NCI-H2227 (cell line): ENCODE measurements around the gene NLGN4X.

ENCODE experiments used
- DNase-seq: peaks from one replicate; lab custom pipeline; 2025; ENCODE audit not compliant: unreplicated experiment; lab: John Stamatoyannopoulos, UW

The NLGN4X gene

GRCh38 chrX:6228720-6229119 is at the start of gene NLGN4X:
TSS of gene NLGN4X (minus strand) at chrX:6228867. CDS start at chrX:6151466, 77,401 bp downstream.
- no peak for DNase-seq

- DNase-seq = no peak
Measured at GRCh38 chrX:6266041-6266440, 37.4 kb upstream of the NLGN4X start.

- no peak for DNase-seq
Measured at GRCh38 chrX:6262959-6263358, 34.3 kb upstream of the NLGN4X start.

GRCh38 chrX:6257025-6257424 is 28.4 kb upstream of the NLGN4X start:
- no peak for DNase-seq

GRCh38 chrX:6244666-6245065 is 16.0 kb upstream of the NLGN4X start:
- DNase-seq = no peak

GRCh38 chrX:6238576-6238975 is 9.9 kb upstream of the NLGN4X start:
- no peak for DNase-seq

- no peak for DNase-seq
Measured at GRCh38 chrX:6227935-6228334, 732 bp downstream of the NLGN4X start.

GRCh38 chrX:6227453-6227835 is 1.2 kb downstream of the NLGN4X start:
- no peak for DNase-seq

GRCh38 chrX:6226596-6227452 is 1.8 kb downstream of the NLGN4X start:
- no peak for DNase-seq

- DNase-seq = no peak
Measured at GRCh38 chrX:6225911-6226595, 2.6 kb downstream of the NLGN4X start.

- DNase-seq = no peak
Measured at GRCh38 chrX:6225288-6225910, 3.3 kb downstream of the NLGN4X start.

- DNase-seq = no peak
Measured at GRCh38 chrX:6223516-6223915, 5.2 kb downstream of the NLGN4X start.

GRCh38 chrX:6210230-6210629 is 18.4 kb downstream of the NLGN4X start:
- no peak for DNase-seq

- no peak for DNase-seq
Measured at GRCh38 chrX:6203462-6204215, 25.0 kb downstream of the NLGN4X start.

GRCh38 chrX:6199486-6199885 is 29.2 kb downstream of the NLGN4X start:
- no peak for DNase-seq

GRCh38 chrX:6187256-6187655 is 41.4 kb downstream of the NLGN4X start:
- no peak for DNase-seq

- no peak for DNase-seq
Measured at GRCh38 chrX:6184900-6185515, 43.7 kb downstream of the NLGN4X start.

GRCh38 chrX:6175914-6176313 is 52.8 kb downstream of the NLGN4X start:
- no peak for DNase-seq

GRCh38 chrX:6170424-6170823 is 58.2 kb downstream of the NLGN4X start:
- DNase-seq = no peak

GRCh38 chrX:6169407-6169806 is 59.3 kb downstream of the NLGN4X start:
- no peak for DNase-seq

GRCh38 chrX:6163721-6164120 is 64.9 kb downstream of the NLGN4X start:
- DNase-seq = no peak
